Mesenteric fat pad (tissue), 1 donor: Measurements from ENCODE around the gene PFN3. TPM values are rescaled to one million over a fixed set of nuclear protein-coding genes. Genes with fewer than 3 reads are reported as not detected.
A peak's percentile ranks its signal among the peaks of the same experiment; 100 is the strongest.
"Not testable (repeated sequence)": the region's sequence is repeated elsewhere in the genome, so short reads cannot be mapped to it uniquely, and the experiment has no call there.

ENCODE experiments used
- DNase-seq: peaks from one replicate; pipeline ENCODE4 v3.0.0-alpha.2; 2020; ENCODE audit warnings: low spot score
- total RNA-seq: library from RNA; stranded (reverse); fragmentation: NEBNext Ultra II Directional; extraction: Animal tissue kit (Norgen Biotek cat#: 25700); gene quantifications from one replicate; pipeline ENCODE4 v1.2.1, GENCODE V29; 2021
- donor health status: DM: yes; HTN: yes; CAD: no.

The PFN3 gene
- total RNA-seq, 1 donor from 2014 or later: not detected

DNA sequence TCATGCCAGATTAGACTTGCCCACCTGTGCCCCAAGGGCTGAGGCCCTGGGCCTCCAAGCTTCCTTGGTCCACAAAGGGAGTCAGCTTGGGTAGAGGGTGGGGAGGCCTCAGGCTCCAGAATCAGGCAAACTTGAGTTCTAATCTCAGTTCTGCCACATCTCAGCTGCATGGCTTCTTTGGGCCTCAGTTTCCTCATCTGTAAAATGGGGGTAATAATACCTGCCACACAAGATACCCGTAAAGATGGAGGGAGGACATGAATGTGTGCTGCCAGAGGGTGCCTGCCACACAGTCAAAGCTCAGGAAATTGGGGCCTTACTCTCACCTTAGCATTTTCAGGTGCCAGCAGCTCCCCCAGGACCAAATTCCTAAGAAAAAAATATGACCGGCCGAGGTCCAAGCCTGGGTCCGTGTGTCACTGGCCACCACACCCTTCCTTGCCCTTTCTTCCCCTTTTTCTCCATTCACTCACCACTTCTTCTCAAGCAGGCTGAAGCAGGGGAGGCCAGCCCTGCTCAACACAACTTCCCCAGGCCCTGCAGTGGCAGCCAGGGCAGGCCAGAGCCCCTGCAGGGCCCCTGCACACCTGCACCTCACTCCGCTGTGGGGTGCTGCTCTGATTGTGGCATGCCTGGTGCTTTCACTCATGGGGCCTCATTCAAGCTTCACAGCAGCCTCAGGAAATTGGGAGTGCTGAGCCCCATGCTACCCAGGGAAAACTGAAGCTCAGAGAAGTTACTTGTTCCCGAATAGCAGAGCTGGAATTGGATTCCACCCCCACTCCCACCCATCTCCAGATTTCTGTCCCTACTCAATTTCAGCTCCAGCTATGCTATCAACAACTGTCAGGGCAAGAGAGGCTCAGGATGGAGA lies 38.8 kb downstream of the PFN3 start:
- no peak for DNase-seq

DNA sequence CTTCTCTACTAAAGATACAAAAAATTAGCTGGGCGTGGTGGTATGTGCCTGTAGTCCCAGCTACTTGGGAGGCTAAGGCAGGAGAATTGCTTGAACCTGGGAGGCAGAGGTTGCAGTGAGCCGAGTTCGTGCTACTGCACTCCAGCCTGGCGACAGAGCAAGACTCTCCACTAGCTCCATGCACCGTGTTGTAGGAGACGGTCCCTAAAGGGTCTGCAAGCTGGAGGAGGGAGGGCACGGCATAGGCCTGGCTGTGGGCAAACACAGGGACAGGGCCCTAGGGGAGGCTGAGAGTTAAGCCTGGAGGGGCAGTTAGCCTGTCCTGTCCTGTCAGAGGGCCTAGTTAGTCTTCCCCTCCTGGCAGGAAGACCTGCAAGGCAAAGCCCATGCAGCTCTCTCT lies 39.7 kb downstream of the PFN3 start:
- DNase-seq: not testable (repeated sequence)

DNA sequence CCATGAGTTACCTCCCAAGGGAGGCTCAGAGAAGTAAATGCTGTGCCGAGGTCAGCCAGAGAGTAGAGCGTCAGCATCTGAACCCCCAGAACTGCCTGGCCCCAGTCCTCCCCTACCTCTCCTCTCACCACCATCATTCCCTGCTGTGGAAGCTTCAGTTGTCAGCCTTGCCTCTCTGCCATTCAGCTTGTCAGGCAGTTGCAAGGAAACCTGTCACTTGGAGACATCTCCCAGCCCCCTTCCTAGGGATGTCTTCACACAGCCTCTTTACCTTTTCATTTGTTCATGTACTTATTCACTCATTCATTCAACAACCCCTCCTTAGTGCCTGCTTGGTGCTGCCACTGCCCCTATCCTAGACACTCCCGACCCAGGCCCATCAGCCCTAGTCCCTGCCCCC lies 40.6 kb downstream of the PFN3 start:
- no peak for DNase-seq

DNA sequence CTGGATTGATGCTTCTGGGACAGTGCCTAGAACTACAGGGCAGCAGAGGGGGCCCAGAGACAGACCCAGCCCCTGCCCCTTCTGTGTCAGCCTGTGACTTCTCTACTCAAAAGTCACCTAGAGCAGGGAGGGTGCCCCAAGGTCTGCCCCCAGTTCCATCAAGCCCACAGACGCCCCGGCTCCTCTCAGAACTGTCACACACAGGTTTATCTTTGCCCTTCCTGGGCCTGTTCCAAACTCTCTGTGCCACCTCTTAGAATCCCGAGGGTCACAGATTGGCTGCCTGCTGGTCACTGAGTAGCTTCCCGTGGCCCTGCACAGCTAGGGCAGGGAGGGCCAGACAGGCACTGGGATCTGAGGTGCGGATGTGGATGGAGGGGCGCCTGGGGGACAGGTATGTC lies 41.0 kb downstream of the PFN3 start:
- DNase-seq: no peak

- DNase-seq: no peak
Measured at GRCh38 chr5:177358370-177358819, 42.1 kb downstream of the PFN3 start.

GRCh38 chr5:177357459-177358351 lies 42.8 kb downstream of the PFN3 start, which contains the start of gene RGS14:
TSS of gene RGS14 (plus strand) at chr5:177357924. CDS start at chr5:177358025, 101 bp downstream.
- no peak for DNase-seq

DNA sequence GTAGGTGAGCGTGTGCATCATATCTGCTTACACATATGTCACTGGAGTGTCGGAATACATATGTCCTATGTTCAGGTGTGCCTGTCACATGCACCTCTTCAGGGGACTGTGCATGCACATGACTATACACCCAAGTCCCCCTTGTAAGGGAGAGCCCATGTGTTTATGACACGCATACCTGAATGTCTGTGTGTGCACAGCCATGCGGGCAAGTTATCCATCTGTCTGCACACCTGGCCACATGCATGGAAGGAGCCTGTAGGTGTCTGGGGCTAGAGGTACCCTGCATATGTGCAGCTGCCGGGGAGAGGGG lies 43.4 kb downstream of the PFN3 start:
- no peak for DNase-seq

DNA sequence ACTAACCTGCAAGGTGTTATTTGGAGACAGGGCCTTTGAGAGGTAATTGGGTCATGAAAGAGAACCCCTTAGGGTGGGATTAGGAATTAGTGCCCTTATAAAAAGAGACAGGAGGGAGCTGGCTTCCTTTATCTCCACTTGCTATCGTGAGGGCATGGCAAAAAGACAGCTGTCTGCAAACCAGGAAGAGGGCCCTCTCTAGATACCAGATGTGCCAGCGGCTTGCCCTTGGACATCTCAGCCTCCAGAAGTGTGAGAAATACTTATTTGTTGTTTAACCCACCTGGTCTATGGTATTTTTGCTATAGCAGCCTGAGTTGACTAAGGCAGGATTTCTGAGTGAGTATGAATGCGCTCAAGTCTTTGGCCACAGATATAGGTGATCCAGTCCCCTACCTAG lies 43.7 kb downstream of the PFN3 start:
- DNase-seq: no peak

DNA sequence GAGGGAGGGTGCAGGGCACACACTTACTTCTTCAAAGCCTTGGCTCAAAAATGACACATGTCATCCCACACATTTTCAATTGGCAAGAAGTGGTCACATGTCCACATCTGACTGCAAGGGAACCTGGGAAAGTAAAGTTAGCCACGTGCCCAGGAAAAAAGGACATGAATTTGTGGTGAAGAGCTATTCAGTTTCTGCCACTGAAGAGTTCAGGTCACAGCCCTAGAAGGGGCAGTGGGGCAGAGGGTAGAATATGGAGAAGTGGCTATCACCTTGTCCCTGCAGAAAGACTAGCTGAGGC lies 44.6 kb downstream of the PFN3 start:
- no peak for DNase-seq

- no peak for DNase-seq
Measured at GRCh38 chr5:177355162-177355867, 45.1 kb downstream of the PFN3 start.

GRCh38 chr5:177354711-177355110 lies 45.8 kb downstream of the PFN3 start:
- no peak for DNase-seq

- DNase-seq: no peak
Measured at GRCh38 chr5:177354256-177354655, 46.2 kb downstream of the PFN3 start.

DNA sequence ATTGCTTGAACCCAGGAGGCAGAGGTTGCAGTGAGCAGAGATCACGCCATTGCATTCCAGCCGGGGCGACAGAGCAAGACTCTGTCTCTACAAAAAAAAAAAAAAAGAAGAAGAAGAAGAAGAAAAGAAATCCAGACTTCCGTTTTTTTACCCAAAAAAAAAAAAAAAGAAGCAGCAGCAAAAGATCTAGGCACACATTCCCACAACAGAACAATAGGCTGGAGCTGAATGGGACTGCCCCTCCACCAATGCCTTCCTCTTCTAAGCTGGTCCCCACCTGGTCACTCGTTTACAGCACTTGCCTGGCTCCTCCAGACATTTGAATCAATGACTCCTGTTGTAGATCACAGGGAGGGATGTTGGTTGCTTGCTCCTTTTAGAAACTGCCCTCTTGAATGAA lies 47.4 kb downstream of the PFN3 start:
- DNase-seq: no peak

- DNase-seq: peak; percentile 97
Measured at GRCh38 chr5:177351392-177352329, 48.8 kb downstream of the PFN3 start, which contains the start of gene LMAN2. TSS of gene LMAN2 (minus strand) at chr5:177351668. CDS start at chr5:177351647, 21 bp downstream.

DNA sequence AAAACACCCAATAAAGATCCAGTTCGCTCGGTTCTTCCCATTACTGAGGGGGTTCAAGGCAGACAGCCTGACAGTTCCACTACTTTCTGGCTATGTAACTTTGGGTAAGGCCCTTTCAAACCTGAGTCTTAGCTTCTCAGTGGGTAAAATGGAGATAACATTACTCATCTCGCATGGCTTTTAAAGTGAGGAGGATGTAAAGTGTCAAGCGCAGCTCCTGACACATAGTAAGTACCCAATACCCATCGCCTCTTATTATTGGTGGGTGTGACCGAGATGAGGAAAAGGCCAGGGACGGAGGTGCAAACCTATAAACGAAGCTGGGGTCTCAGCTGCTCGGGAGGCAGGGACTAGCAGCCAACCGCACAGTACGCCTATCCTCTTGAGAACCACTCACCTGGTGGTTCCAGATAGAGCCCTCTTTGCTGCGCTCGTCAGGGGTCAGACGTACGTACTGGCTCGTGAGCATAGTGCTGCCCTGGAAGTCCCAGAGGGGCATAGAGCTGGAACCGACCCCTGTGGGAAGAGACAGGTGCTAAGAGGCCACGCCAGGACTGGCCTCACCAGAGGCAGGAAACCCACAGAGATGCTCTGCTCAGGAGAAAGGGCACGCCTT lies 49.6 kb downstream of the PFN3 start:
- DNase-seq: no peak

Other genes starting within 250 kb of the PFN3 start
- gene RAB24, start 96.9 kb downstream of the PFN3 start, total RNA-seq: 23.1 TPM
- gene PRELID1, start 96.9 kb downstream of the PFN3 start, total RNA-seq: 110 TPM
- 7.2 TPM for gene MXD3, start 88.8 kb downstream of the PFN3 start, total RNA-seq
- gene LMAN2, start 49.0 kb downstream of the PFN3 start, total RNA-seq: 90.9 TPM
- gene RGS14, start 42.7 kb downstream of the PFN3 start, total RNA-seq: 8.2 TPM
- gene SLC34A1, start 16.2 kb downstream of the PFN3 start, total RNA-seq: not detected
- gene F12, start 8.9 kb upstream of the PFN3 start, total RNA-seq: not detected
- 30.1 TPM for gene GRK6, start 26.0 kb upstream of the PFN3 start, total RNA-seq
- 1.00 TPM for gene PRR7, start 46.2 kb upstream of the PFN3 start, total RNA-seq
- gene DBN1, start 73.0 kb upstream of the PFN3 start, total RNA-seq: 44.3 TPM
- gene PDLIM7, start 96.9 kb upstream of the PFN3 start, total RNA-seq: 58.8 TPM
- gene DOK3, start 109.2 kb upstream of the PFN3 start, total RNA-seq: 22.6 TPM
- gene DDX41, start 116.3 kb upstream of the PFN3 start, total RNA-seq: 63.8 TPM
- 63.1 TPM for gene FAM193B, start 153.9 kb upstream of the PFN3 start, total RNA-seq
- 168 TPM for gene TMED9, start 191.5 kb upstream of the PFN3 start, total RNA-seq
- gene B4GALT7, start 199.5 kb upstream of the PFN3 start, total RNA-seq: 28.8 TPM